HG03439 (cell line): ENCODE data around the gene KRT74.

Experiments used
- ATAC-seq: cut with Tn5 transposase; IDR thresholded peaks from one replicate; pipeline ENCODE4 v1.9.1; 2021; ENCODE audit warnings: mild to moderate bottlenecking, moderate library complexity; ENCODE audit not compliant: unreplicated experiment

The KRT74 gene

DNA sequence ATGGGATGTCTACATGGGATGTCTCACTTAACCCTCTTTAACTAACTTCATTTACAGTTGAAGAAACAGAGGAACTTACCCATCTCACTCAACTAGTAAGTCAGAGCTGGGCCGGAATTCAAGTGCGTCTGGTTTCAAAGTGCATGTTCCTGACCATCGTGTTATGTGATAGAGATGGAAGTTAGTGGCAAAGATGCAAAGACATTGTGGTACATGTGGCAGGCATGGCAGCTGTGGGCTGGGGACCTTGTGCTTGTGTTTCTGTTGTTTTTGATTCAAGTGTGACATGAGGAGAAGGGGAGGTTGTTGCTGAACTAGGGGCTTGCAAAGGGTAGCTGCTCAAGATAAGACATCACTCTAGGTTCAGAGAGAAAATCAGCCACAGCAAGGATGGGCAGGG, 2.3 kb upstream of the KRT74 start:
- ATAC-seq = no peak

DNA sequence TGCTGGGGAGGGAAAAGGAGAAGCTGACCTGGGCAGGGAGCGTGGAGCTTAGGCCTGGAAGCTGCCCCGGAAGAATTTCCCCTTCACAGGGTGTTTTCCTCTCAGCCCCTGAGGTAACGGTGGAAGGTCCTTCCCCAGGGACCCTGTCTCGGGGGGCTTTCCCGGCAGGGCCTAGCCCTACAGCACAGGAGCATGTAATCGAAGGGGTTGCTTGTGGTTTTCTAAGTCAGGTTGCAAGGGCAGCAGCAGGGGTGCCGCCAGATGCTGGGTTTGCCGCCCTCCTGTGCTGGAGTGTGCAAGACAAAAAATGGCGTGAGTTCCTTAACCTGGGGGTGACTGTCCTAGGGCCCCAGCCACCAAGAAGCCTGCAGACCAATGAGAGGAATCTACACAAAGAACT, 1.6 kb upstream of the KRT74 start:
- ATAC-seq = no peak

DNA sequence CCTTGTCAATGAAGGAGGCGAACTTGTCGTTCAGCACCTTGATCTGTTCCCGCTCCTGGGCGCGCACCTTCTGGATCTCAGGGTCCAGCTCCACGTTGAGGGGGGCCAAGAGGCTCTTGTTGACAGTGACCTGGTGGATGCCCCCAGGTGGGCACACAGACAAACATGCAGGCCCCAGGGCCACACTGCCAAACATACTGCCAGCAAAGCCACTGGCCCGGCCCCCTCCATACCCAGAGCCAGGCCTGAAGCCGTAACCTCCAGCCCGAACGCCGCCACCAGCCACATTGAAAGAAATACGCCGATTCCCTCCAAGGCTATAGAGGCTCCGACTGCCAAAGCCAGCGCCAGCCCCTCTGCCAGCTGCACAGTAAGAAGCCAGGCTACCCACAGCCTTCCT, 337 bp downstream of the KRT74 start:
- ATAC-seq = no peak

DNA sequence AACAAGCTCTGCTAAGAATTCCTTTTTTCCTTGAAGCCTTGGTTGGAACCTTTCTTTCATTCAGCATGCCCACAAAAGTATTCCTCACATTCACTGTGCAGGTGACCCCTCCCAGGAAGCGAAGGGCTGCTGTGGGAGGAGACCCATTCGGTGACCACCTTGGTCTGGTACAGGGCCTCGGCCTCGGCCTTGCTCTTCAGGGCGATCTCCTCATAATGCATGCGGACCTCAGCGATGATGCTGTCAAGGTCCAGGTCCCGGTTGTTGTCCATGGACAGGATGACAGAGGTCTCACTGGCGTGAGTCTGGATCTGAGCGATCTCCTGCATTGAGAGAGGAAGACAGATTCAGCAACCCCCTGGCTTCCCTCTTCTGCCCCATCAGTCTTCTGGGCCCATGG, 3.1 kb downstream of the KRT74 start:
- ATAC-seq = no peak

DNA sequence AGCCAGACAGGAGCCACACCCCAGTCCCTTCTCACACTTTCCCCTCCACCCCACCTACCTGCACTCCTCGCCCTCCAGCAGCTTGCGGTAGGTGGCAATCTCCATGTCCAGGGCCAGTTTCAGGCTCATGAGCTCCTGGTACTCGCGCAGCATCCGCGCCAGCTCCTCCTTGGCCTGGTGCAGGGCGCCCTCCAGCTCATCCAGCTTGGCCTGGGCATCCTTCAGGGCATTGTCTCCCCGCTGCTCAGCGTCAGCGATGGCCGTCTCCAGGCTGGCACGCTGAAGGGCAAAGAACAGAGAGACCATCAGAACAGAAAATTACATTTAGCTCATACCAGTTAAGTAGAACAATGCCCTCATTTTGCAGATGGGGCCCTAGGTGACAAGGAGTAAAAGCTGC, 5.5 kb downstream of the KRT74 start:
- no peak for ATAC-seq

DNA sequence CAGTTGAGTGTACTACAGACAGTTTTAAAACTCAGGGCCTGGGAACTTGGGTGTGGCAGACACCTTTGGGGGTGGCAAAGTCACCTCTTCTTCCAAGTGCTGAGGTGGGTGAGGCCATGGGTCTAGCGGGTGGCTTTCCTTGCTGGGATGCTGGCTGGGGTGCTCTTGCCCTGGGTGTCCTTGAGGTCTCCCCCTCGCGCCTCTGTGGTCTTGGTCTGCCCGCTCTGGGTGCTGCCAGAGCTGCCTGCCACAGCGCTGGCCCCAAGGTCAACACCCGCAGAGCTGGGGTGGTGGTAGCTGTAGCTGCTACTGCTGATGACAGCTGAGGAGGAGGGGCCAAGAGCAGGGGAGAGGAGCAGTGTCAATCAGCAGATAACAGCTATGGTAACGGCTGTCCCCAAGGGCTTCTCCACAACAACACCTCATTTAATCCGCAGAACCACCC, 6.8 kb downstream of the KRT74 start:
- no peak for ATAC-seq

DNA sequence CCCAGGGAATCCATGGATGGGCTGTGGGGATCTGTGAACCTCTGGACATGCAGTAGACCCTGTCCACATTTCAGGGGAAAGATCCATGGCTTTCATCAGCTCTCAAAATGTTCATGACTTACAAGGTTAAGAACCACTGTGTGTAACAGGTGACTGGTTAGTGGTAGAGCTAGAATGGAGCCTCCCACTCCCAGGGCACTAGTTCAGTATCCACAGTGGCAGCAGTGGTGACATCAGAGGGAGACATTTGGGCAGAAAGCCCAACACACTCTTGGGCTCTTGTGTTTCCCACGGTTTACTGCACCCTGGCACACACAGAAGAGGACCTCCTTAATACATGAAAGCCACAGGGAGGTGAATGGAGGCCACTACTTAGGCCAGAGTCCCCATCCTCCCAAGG, 9.1 kb downstream of the KRT74 start:
- no peak for ATAC-seq

DNA sequence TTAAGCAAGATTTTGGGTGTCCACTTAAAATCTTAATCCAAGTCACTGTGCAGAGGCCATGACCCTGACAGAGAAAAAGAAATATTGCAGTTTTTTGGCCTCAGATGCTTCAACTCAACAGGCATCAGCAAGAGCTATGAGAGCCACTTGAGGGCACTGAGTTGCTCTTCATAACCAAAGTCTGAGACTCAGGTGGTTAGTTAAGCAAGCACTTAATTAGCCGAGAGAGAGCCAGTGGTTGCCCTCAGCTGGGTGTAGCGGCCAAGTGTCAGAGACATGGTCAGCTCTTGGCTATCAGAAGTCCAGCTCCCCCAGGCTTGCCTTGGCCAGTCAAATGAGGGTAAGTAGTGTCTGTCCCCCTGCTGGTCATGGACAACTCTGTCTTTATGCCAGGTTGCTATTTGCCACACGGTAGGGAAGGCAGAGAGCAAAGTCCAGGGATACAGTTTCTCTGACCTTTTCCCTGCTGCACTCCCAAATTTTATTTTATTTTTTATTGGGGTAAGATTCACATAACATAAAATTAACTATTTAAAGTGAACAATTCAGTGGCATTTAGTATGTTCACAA, 11.7 kb downstream of the KRT74 start:
- no peak for ATAC-seq

DNA sequence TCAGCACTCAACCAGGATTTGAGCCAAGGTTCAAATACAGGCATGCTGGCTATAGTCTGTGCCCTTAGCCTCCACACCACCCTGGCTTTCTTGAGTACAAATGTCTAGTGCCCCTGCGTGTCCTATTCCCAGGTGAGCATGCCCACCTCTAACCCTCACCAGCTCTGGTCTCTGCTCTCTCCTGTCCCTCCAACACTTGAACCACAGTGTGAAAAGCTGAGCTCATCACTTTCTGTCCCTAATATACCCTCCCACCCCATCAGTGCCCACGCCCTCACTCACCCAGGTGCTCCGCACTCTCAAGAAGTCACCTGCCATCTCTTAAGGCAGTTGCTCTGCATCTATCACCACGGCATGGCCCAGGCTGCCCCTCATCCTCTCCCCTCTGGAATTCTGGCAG, 13.7 kb downstream of the KRT74 start:
- no peak for ATAC-seq

DNA sequence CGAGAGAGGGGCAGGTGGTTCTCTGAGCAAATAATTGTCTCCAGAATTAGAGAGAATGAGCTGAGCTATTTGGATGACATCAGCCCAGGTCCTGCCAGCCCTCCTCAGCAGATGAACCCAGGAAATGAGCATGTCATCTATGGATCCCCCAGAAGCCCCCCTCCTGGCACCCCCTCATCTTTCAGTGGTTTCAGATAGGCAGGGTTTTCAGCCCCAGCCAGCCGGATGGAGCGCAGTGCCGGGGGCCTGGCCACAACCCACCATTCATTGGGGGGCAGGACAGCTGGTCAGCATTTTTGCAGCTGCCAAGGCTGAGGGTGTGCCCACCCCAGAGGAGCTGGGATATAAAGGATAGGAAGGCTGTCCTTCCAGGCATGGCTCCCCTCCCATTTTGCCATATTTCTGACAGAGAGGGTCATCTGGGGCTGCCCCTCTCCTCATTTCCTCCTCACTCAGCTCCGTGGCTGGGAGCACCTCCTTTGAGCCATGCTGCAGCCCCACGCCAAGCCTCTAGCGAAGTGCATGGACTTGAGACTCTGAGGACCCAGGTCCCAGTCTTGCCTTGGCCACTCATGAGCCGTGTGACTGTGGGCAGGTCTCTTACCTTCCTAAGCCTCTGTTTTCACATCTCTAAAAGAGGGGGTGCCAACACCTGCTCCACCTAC, 14.7 kb downstream of the KRT74 start:
- ATAC-seq = no peak

DNA sequence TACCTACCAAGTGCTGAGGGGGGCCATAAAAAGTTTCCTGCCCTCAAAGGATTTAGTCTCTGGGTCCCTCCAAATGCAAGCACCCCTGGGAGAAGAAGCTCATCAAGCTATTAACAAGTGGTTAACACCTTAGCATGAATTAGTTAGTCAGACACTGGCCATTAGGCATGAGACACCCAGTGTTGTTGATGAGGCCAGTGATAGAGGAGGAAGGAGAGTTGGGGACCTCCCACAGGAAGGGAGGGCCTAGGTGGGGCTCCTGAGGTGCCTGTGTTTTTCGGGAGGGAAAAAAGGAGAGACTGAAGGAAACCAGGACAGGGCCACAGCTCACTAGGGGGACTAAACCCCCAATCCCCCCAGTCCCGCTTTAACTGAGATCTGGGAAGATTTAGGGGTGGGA, 16.2 kb downstream of the KRT74 start:
- no peak for ATAC-seq

DNA sequence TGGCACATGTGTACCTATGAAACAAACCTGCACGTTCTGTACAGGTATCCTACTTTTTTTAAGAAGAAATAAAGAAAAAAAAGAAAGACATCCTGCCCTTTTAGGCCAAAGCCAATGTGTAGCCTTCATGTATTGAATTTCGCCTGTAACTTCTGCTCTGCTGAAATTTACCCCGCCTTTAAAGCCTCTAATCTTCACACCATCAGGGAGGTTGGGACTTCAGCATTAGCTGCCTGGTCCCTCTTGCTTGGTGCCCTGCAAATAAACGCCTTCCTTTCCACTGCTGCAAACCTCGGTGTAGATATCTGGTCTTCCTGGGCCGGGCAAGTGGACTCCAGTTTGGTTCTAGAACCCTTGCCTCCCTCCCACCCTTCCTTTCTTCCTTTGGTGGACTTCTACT, 18.1 kb downstream of the KRT74 start:
- ATAC-seq = no peak

DNA sequence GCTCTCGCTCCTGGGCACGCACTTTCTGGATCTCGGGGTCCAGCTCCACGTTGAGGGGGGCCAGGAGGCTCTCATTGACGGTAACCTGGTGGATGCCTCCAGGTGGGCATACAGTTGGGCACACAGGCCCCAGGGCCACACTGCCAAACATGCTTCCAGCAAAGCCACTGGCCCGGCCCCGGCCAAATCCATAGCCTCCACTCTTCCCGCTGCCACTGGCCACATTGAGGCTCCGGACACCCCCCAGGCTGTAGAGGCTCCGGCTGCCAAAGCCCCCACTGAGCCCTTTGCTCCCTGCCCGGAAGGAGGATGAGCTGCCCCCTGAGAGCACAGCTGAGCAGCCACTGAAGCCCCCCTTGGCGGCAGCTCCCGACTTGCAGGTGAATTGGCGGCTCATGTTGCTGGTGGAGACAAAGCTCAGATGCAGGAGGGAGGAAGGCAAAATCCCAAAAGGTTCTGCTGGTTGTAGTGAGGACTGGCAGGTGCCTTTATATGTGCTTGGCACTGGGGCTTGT, 20.9 kb downstream of the KRT74 start, which contains the start of gene KRT71:
KRT71 (minus strand) TSS at position 465 of the 515 bp plus-strand sequence; CDS start at position 397, 68 bp downstream.
- no peak for ATAC-seq

DNA sequence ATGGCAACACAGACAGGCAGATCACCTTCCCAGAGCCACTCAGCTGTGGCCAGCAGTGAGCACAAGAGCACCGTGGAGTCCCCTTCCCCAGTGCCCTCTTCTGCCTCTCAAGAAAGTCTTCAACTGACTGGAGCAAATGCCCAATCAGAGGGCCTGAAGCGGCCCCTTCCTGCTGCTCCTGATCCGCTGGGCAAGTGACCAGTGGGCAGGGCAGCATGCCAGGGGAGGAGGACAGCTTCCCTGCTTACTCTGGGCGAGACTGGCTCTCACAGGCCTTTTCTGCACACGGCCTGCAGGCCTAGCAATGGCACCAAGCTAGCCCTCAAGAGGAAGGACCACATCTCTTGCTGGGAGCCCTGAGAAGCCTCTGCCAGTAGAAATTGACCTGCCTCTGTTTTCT, 21.6 kb downstream of the KRT74 start:
- no peak for ATAC-seq

DNA sequence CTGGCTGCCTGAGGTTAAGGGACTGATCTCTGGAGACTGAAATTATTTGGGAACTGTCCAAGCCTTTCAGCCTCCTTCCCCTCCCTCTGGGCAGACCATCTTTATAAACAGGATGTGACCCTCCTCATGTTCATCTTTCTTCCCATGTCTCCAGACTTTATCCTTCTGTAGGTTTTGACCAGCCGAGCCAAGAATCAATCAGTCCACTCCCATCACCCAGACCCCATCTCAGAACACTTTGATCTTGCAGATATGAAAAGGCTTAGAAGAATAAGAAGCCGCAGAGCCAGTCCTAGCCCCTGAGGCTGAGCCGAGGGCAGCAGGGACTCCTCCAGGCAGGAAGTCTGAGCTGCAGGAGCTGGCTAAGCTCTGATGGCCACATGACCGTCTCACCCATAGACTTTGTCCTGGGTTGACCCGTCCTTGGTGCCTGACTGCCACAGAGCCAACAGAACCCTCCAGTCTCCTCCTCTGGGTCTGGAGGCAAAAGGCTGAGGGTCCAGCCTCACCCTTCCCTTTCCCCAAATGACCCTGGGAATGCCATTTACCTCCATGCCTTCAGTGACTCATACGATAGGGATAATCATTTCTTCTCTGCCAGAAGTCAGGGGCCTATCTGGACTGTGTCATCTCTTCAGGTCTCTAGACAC, 22.3 kb downstream of the KRT74 start:
- no peak for ATAC-seq

DNA sequence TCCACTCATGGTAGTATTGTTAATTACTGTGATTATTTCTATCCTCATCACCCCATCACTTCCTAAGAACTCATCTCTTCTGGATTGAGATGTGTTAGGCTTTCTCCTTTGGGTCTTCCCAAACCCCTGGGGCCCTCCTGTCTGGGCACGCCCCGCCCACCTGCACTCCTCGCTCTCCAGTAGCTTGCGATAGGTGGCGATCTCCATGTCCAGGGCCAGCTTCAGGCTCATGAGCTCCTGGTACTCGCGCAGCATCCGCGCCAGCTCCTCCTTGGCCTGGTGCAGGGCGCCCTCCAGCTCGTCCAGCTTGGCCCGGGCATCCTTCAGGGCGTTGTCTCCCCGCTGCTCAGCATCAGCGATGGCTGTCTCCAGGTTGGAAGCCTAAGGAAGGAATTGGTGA, 27.5 kb downstream of the KRT74 start:
- no peak for ATAC-seq

DNA sequence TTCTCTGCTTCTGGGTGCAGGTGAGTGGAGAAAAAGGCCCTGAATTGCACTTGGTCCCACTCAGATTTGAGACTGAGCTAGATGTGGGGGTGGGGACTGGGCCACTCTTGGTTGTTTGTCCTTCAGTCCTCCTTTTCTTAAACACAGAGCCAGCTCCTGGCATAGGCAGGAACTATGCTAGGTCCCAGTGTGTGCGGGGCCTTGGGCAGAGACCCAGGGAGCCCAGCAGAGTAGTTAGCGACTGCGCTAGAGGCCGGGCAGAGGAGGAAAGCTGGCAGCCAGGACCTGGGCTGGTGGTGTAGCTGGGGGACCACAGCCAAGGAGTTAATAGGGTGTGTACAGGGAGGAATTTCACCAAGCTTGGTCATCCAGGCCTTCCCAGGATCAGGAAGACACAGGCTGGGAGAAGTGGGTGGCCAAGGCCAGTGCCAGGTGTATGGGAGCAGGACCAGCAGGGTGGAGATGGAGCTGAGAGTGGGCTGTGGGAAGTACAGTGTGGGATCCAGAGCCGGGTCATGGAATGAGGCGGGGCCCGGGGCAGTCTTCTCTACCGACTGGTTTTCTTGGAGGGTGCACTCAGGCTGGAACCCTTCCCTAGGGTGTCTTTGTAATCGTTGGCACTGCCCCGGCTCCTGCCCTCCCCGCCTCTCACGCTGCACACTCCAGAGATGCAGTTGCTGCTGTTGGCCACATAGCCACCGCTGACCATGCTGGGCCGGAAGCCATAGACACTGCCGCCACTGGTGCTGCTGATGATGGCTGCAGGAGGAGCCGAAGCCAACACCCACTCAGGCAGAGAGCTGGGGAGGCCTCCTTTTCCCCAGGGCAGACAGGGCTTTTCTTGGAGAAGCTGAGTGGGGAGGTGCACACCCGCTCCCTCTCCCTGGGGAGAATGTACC, 29.4 kb downstream of the KRT74 start:
- no peak for ATAC-seq

DNA sequence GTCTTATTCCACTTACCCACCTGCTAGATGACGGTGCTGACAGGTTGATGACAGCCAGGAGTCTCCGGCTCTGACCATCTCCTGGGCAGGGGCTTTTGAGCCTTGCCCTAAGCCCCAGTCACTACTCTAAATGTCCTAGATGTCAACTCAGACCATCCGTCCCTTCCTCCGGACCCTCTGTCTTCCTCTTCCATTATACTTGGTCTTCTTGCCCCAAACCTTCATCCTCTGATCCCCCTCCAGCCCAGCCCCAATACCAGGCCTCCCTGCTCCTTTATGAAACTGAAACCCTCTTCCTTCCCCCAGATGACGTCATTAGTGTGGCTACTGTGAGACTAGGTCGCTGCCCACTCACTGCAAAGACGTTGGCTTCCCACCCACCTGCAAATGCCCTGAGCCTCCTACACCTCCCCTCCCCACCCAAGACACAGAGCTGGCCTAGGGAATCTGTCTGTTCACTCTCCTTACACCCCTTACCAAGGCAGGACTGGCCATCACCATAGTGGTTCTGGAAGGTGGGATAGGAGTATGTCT, 30.8 kb downstream of the KRT74 start:
- no peak for ATAC-seq

DNA sequence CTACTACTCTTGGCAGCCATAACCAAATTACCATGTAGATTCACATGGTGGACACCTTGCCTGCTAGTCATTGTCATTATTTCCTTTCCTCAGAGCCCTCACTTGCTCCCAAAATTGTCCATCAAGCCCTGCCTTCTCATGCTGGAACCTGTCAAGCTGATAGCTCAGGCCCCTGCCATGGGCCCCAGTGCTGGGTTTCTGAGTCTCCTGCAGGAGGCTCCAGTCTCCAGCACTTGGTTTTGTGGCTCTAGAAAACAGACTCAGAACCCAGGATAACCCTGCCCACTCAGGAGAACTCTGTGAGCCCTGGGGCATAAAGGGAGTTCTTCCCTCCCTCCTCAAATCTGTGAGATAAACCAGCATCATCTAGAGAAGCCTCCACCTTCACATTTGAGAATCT, 31.5 kb downstream of the KRT74 start:
- ATAC-seq = no peak

DNA sequence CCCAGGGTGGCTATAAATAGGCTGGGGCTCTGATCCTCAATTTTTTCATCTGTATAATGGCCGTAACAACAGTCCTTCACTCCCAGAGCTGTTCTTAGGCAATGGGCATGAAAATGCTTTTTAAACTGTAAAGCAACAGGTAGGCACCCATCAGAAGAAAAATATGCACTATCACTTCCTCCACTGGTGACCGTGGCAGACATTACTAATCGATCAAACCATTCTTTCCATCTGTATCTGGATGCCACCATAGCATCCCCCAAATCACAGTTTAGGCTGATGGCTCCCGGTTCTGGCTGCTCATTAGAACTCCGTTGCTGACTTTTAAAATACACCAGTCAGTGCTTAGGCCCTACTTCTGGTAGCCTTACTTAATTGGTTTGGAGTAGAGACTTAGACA, 31.9 kb downstream of the KRT74 start:
- no peak for ATAC-seq

DNA sequence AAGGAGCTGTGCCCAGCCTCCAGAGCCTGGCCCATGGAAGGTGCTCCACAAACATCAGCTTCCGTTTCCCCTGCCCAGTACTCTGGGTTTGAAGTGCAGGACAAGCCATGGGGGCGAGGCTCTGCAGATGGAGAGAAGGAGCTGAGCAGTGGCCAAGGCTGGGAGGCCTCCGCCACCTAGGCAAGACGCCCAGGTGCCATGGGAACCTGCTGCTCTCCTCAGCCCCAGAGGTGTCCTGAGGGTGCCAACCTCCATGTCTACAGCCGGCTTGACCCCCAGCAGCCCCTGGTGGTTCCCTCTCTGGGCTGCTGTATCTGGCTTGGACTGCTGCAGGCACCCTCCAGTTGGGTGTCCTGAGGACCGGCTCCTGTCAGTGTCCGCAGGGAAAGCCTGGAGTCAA, 33.1 kb downstream of the KRT74 start:
- no peak for ATAC-seq
